ENCODE results near the gene SYNPO2L. TPM values are rescaled to one million over a fixed set of nuclear protein-coding genes. Genes with fewer than 3 reads are reported as not detected.
A peak's percentile ranks its signal among the peaks of the same experiment; 100 is the strongest.

The SYNPO2L gene
- total and polyA plus RNA-seq, 9 of the 15 experiments (the other 6 are each of a cell fraction or from before 2014, with no cell fraction given): 0.03 to 0.07 TPM; not detected in 7

- TF ChIP-seq ZNF436 (CRISPR knock-in tag; IDR thresholded peaks at IDR 0.05): no peak
- no peak for TF ChIP-seq TGIF2 (CRISPR knock-in tag; IDR thresholded peaks at IDR 0.05)
- 0 out of 2 replicates have a peak, but pooled peaks have one; percentile 27 for TF ChIP-seq THAP12 (CRISPR knock-in tag; IDR thresholded peaks at IDR 0.05)
- no peak for TF ChIP-seq SFPQ (IDR thresholded peaks at IDR 0.05; ENCODE audit: low read depth, low read length)
- TF ChIP-seq EP300 (IDR thresholded peaks at IDR 0.05; ENCODE audit: low read length): no peak
- no peak for TF ChIP-seq PTTG1 (tag; IDR thresholded peaks at IDR 0.05; ENCODE audit: low read depth)
- no peak for TF ChIP-seq SRF (CRISPR knock-in tag; IDR thresholded peaks at IDR 0.05)
These were observed 7.8 kb downstream of the SYNPO2L start (continued) for GRCh38 chr10:73647875-73648651.
